ENCODE results near the gene EVI5L.

Gene EVI5L

GRCh38 chr19:7910321-7911161 is 80.5 kb downstream of the EVI5L start:
- no peak for DNase-seq (ENCODE audit: low read depth in 4 of 4, low spot score in 1 of 4)

GRCh38 chr19:7911508-7912143 is 81.6 kb downstream of the EVI5L start:
- no peak for DNase-seq (ENCODE audit: low read depth in 4 of 4, low spot score in 1 of 4)

GRCh38 chr19:7912144-7912696 is 82.2 kb downstream of the EVI5L start:
- DNase-seq (ENCODE audit: low read depth in 4 of 4, low spot score in 1 of 4), result no peak

GRCh38 chr19:7912697-7913564 is 82.9 kb downstream of the EVI5L start:
- no peak for DNase-seq (ENCODE audit: low read depth in 4 of 4, low spot score in 1 of 4)

- DNase-seq (ENCODE audit: low read depth in 4 of 4, low spot score in 1 of 4), result no peak
Observed at GRCh38 chr19:7913652-7914051, 83.6 kb downstream of the EVI5L start.

- no peak for DNase-seq (ENCODE audit: low read depth in 4 of 4, low spot score in 1 of 4)
Observed at GRCh38 chr19:7914099-7914498, 84.1 kb downstream of the EVI5L start.

Measured in stimulated activated CD4-positive, alpha-beta T cell treated with anti-CD3 and anti-CD28 coated beads, Interleukin-1b, Interleukin-23, amount 100 ng/mL, for 24 hours (primary cell).